Common myeloid progenitor, CD34-positive (primary cell): ENCODE data around the gene RAD50. TPM values are rescaled to one million over a fixed set of nuclear protein-coding genes. Genes with fewer than 3 reads are reported as not detected.
"Not testable (repeated sequence)": the region's sequence is repeated elsewhere in the genome, so short reads cannot be mapped to it uniquely, and the experiment has no call there.

Experiments used
- CTCF ChIA-PET: fragments of 350-600 bp; sonication (Branson Sonifier 250); formaldehyde crosslinking; loops from one replicate; lab custom pipeline; 2021; ENCODE audit warnings: antibody characterized with exemption; lab: Charles Lee
- POLR2A ChIA-PET: fragments of 350-600 bp; sonication (Branson Sonifier 250); formaldehyde crosslinking; loops from one replicate; lab custom pipeline; 2021; ENCODE audit warnings: antibody characterized with exemption; lab: Charles Lee
- DNase-seq, 3 donors: peaks; one replicate each; pipeline versions ENCODE4 v3.0.0 to v3.0.0-alpha.2; 2013
- H3K27ac ChIP-seq, 2 experiments: 1 replicate in 1 of 2; 2 replicates in 1 of 2; pipeline ENCODE4 v1.7.0; 2013; ENCODE audit warnings: inconsistent platforms in 2 of 2, low read length in 2 of 2, mild to moderate bottlenecking in 2 of 2, low read depth in 1 of 2, moderate library complexity in 1 of 2; ENCODE audit not compliant: severe bottlenecking in 2 of 2, insufficient read depth in 1 of 2, poor library complexity in 1 of 2
- H3K27me3 ChIP-seq, 5 experiments: replicated peaks in 2 of 5; 1 replicate in 3 of 5; 2 replicates in 2 of 5; pipeline versions ENCODE4 v1.6.1 to v1.7.0; 2013; ENCODE audit warnings: low read length in 4 of 5, mild to moderate bottlenecking in 2 of 5, moderate library complexity in 2 of 5, inconsistent platforms in 1 of 5; ENCODE audit not compliant: insufficient read depth in 5 of 5, control insufficient read depth in 4 of 5
- H3K36me3 ChIP-seq, 4 experiments: 1 replicate in 2 of 4; 2 replicates in 2 of 4; pipeline versions ENCODE4 v1.6.1 to v1.7.0; 2013; ENCODE audit warnings: low read length in 3 of 4, control low read depth in 1 of 4, mild to moderate bottlenecking in 1 of 4; ENCODE audit not compliant: control insufficient read depth in 4 of 4, insufficient read depth in 4 of 4
- H3K4me1 ChIP-seq, 4 experiments: 1 replicate in 3 of 4; 2 replicates in 1 of 4; pipeline versions ENCODE4 v1.6.1 to v1.7.1; 2013; ENCODE audit warnings: low read length in 3 of 4, mild to moderate bottlenecking in 3 of 4, control low read depth in 1 of 4, inconsistent platforms in 1 of 4, moderate library complexity in 1 of 4; ENCODE audit not compliant: control insufficient read depth in 4 of 4, insufficient read depth in 4 of 4; ENCODE audit errors: control extremely low read depth in 1 of 4
- H3K4me3 ChIP-seq, 7 experiments: 1 replicate in 4 of 7; 2 replicates in 3 of 7; pipeline versions ENCODE4 v1.5.1 to v1.7.0; 2013; ENCODE audit warnings: mild to moderate bottlenecking in 7 of 7, low read length in 6 of 7, moderate library complexity in 6 of 7, inconsistent platforms in 2 of 7, low read depth in 2 of 7, control low read depth in 1 of 7; ENCODE audit not compliant: insufficient read depth in 4 of 7, control insufficient read depth in 1 of 7; ENCODE audit errors: extremely low read depth in 1 of 7
- H3K9me3 ChIP-seq, 5 experiments: 1 replicate in 4 of 5; 2 replicates in 1 of 5; pipeline versions ENCODE4 v1.6.1 to v1.7.1; 2013; ENCODE audit warnings: low read length in 4 of 5, mild to moderate bottlenecking in 2 of 5, inconsistent platforms in 1 of 5, low read depth in 1 of 5, moderate library complexity in 1 of 5; ENCODE audit not compliant: control insufficient read depth in 4 of 5, insufficient read depth in 2 of 5; ENCODE audit errors: control extremely low read depth in 1 of 5
- WGBS: methylation state at CpG from one replicate; pipeline ENCODE4 v1.1.5; 2013; ENCODE audit not compliant: insufficient coverage; 5-methylcytosine and 5-hydroxymethylcytosine counted together
- polyA plus RNA-seq: library from polyadenylated mRNA; unstranded; fragments of 120-200 nt; gene quantifications from one replicate; pipeline ENCODE4 v1.2.1, GENCODE V29; 2013

The RAD50 gene
- 36.6 TPM for polyA plus RNA-seq

- Histone ChIP-seq H3K4me1 (peaks cover 8 to 25% (median 16%) of the 10 kb centered on the region in 4 experiments), H3K36me3 (peaks cover 3 to 20% (median 14%) of the 10 kb centered on the region in 4 experiments), H3K4me3 (peak within 1 kb of the TSS; percentile 54 to 90 (median 82)), H3K27me3 (no peaks in the 10 kb centered on the region), H3K27ac (peak within 1 kb of the TSS; percentile 59 to 79), H3K9me3 (peaks cover 0 to 3% (median 0%) of the 10 kb centered on the region in 5 experiments)
- DNase-seq: peak; percentile 92 to 96 (median 95)
- ChIA-PET POLR2A (interaction anchor here (0.9 kb wide), 1 partner anchor 28 kb away, joined by 4 read pairs; no protein-coding TSS in a partner anchor), CTCF (interaction anchor here (1.5 kb wide), 1 partner anchor 11 kb away, joined by 5 read pairs; no protein-coding TSS in a partner anchor)
- WGBS: 0% methylated on average over 45 of the region's 53 CpGs
Measured at GRCh38 chr5:132556763-132557477, at the start of gene RAD50. RAD50 (plus strand) TSS chr5:132556977; CDS start chr5:132557325, 348 bp downstream.

- peaks cover 0 to 13% (median 4%) of the 10 kb centered on the region in 5 experiments for H3K9me3 ChIP-seq
- POLR2A ChIA-PET: no interaction called here
- H3K4me1 ChIP-seq: no peaks in the 10 kb centered on the region
- CTCF ChIA-PET: interaction anchor here (1.0 to 2.5 kb wide), 4 partner anchors 12 to 310 kb away, joined by 3 to 7 read pairs (median 6); no protein-coding TSS in a partner anchor
- H3K36me3 ChIP-seq: no peaks in the 10 kb centered on the region
- H3K27ac ChIP-seq: no peak overlapping the region
- DNase-seq: no peak
- H3K4me3 ChIP-seq: no peak overlapping the region
- no peaks in the 10 kb centered on the region for H3K27me3 ChIP-seq
Measured at GRCh38 chr5:132510076-132510475, 46.7 kb upstream of the RAD50 start.

GRCh38 chr5:132513618-132514336 is 43.0 kb upstream of the RAD50 start:
- CTCF ChIA-PET, H3K27me3 ChIP-seq, H3K4me1 ChIP-seq, H3K27ac ChIP-seq, H3K36me3 ChIP-seq, POLR2A ChIA-PET, DNase-seq, H3K4me3 ChIP-seq: not testable (repeated sequence)
- WGBS: no CpG with 5 or more reads among the region's 25 CpGs
- H3K9me3 ChIP-seq: peaks cover 0 to 13% (median 4%) of the 10 kb centered on the region in 5 experiments

- CTCF ChIA-PET: interaction anchor here (2.3 kb wide), 1 partner anchor 16 kb away, joined by 6 read pairs; no protein-coding TSS in a partner anchor
- POLR2A ChIA-PET: not testable (repeated sequence)
Measured at GRCh38 chr5:132522067-132522466, 34.7 kb upstream of the RAD50 start.

GRCh38 chr5:132524877-132525276 is 31.9 kb upstream of the RAD50 start:
- 96% methylated on average over 5 of the region's 5 CpGs for WGBS
- DNase-seq, H3K27me3 ChIP-seq, H3K36me3 ChIP-seq, H3K4me3 ChIP-seq, H3K27ac ChIP-seq, H3K9me3 ChIP-seq: not testable (repeated sequence)
- POLR2A ChIA-PET: interaction anchor here (0.7 kb wide), 1 partner anchor 329 kb away, joined by 3 read pairs; no protein-coding TSS in a partner anchor
- CTCF ChIA-PET: interaction anchor here (0.6 to 1.9 kb wide), 3 partner anchors 16 to 20 kb away, joined by 3 to 7 read pairs (median 5); no protein-coding TSS in a partner anchor
- H3K4me1 ChIP-seq: peaks cover 22 to 54% (median 46%) of the 10 kb centered on the region in 4 experiments

More at GRCh38 chr5:132522067-132522466, 34.7 kb upstream of the RAD50 start:
- H3K27ac ChIP-seq, H3K36me3 ChIP-seq, DNase-seq, H3K9me3 ChIP-seq, H3K4me3 ChIP-seq, H3K27me3 ChIP-seq: not testable (repeated sequence)
- peaks cover 8 to 26% (median 20%) of the 10 kb centered on the region in 4 experiments for H3K4me1 ChIP-seq
- 80% methylated on average over 1 of the region's 1 CpG for WGBS

GRCh38 chr5:132525299-132525724 is 31.5 kb upstream of the RAD50 start:
- DNase-seq: peak in 2 of 3 donors; percentile 42 to 44
- Histone ChIP-seq H3K27me3 (no peaks in the 10 kb centered on the region), H3K4me1 (peaks cover 22 to 56% (median 46%) of the 10 kb centered on the region in 4 experiments), H3K36me3 (no peaks in the 10 kb centered on the region), H3K4me3 (peak overlapping the region in 1 of 7 experiments; percentile 20), H3K27ac (no peak overlapping the region), H3K9me3 (peaks cover 0 to 2% (median 0%) of the 10 kb centered on the region in 5 experiments)
- ChIA-PET POLR2A (interaction anchor here (0.7 kb wide), 1 partner anchor 329 kb away, joined by 3 read pairs; no protein-coding TSS in a partner anchor), CTCF (interaction anchor here (1.0 to 3.6 kb wide), 9 partner anchors 16 to 294 kb away, joined by 3 to 23 read pairs (median 6); no protein-coding TSS in a partner anchor)
